ENCODE results near the gene POGZ. TPM values are rescaled to one million over a fixed set of nuclear protein-coding genes. Genes with fewer than 3 reads are reported as not detected.

Gene POGZ
- total RNA-seq, 1 experiment from 2014 or later, result 102 TPM

DNA sequence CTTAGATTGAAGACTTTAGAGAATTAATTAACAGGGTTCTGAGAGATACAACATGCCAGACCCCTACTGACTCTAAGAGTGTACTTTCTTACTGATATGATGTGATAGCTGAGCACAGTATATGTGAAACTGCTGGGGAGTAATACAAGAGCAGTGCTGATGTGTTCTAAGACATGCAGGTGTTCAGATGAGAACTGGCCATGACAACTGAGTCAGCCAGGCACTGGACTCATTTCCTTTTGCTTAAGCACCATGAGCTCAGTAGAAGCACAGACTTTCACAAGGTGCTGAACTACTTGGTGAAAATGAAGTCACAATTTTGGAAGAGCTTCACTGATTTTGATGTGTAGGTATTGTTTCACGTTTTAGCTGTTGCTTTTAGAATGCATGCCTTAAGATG lies 15.9 kb upstream of the POGZ start:
- Histone ChIP-seq H4K91ac (ENCODE audit: insufficient read length, low read depth, low read length) (no peak overlapping the region), H2AFZ (ENCODE audit: low read length) (no peak overlapping the region), H4K20me1 (ENCODE audit: control insufficient read depth, insufficient read depth, insufficient read length) (no peaks in the 10 kb centered on the region), H3K79me1 (ENCODE audit: insufficient read depth, low read depth, low read length, poor library complexity, severe bottlenecking) (no peaks in the 10 kb centered on the region), H3K23me2 (ENCODE audit: insufficient read length, low read depth, low read length, poor library complexity, severe bottlenecking) (peaks cover 3% of the 10 kb centered on the region), H2AK5ac (ENCODE audit: insufficient read length, low read length) (no peak overlapping the region), H3K27ac (ENCODE audit: insufficient read length, low read depth, low read length) (no peak overlapping the region), H2BK5ac (ENCODE audit: insufficient read length, low read length) (no peak overlapping the region), H3K14ac (ENCODE audit: insufficient read depth, low read length) (no peak overlapping the region), H3K79me2 (ENCODE audit: insufficient read depth, low read length) (no peaks in the 10 kb centered on the region), H3K4ac (ENCODE audit: low read depth, low read length) (no peak overlapping the region), H2BK15ac (ENCODE audit: low read depth, low read length) (no peak overlapping the region), H3K23ac (ENCODE audit: insufficient read length, low read depth, low read length) (no peak overlapping the region), H3K4me2 (ENCODE audit: insufficient read depth, insufficient read length, low read length) (no peak overlapping the region), H3K27me3 (ENCODE audit: insufficient read depth, low read length) (no peaks in the 10 kb centered on the region), H2BK20ac (ENCODE audit: low read depth, low read length, poor library complexity, severe bottlenecking) (no peak overlapping the region), H3K4me1 (ENCODE audit: insufficient read depth, low read length) (no peaks in the 10 kb centered on the region), H4K8ac (replicated peaks; ENCODE audit: insufficient read length, low read depth, low read length) (no peak overlapping the region), H2BK120ac (ENCODE audit: low read depth, low read length, poor library complexity, severe bottlenecking) (no peak overlapping the region), H3K9me3 (ENCODE audit: control insufficient read depth, low read depth, low read length) (no peaks in the 10 kb centered on the region), H3T11ph (ENCODE audit: low read length) (no peak overlapping the region), H2BK12ac (ENCODE audit: insufficient read length, low read depth, low read length) (no peak overlapping the region), H3K56ac (ENCODE audit: insufficient read length, low read depth, low read length) (no peak overlapping the region), H4K5ac (ENCODE audit: insufficient read length, low read depth, low read length) (no peak overlapping the region), H3K9ac (ENCODE audit: extremely low read depth, insufficient read length, low read length) (no peak overlapping the region), H3K18ac (ENCODE audit: insufficient read length, low read depth, low read length) (no peak overlapping the region)
- Mint-ChIP-seq H3K36me3 (ENCODE audit: insufficient read depth in 1 of 3, low read depth in 3 of 3) (no peaks in the 10 kb centered on the region), H3K4me3 (no peak overlapping the region), H3K27me3 (ENCODE audit: low read depth) (peaks cover 8% of the 10 kb centered on the region), H3K4me1 (peaks cover 0 to 11% of the 10 kb centered on the region in 2 experiments; a peak in 3 of 4 replicates), H3K27ac (no peak overlapping the region), H3K9me3 (no peaks in the 10 kb centered on the region)
- no peak for DNase-seq
- TF ChIP-seq, protein P1, sequence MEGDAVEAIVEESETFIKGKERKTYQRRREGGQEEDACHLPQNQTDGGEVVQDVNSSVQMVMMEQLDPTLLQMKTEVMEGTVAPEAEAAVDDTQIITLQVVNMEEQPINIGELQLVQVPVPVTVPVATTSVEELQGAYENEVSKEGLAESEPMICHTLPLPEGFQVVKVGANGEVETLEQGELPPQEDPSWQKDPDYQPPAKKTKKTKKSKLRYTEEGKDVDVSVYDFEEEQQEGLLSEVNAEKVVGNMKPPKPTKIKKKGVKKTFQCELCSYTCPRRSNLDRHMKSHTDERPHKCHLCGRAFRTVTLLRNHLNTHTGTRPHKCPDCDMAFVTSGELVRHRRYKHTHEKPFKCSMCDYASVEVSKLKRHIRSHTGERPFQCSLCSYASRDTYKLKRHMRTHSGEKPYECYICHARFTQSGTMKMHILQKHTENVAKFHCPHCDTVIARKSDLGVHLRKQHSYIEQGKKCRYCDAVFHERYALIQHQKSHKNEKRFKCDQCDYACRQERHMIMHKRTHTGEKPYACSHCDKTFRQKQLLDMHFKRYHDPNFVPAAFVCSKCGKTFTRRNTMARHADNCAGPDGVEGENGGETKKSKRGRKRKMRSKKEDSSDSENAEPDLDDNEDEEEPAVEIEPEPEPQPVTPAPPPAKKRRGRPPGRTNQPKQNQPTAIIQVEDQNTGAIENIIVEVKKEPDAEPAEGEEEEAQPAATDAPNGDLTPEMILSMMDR (conservative IDR thresholded peaks at IDR 0.05), result no peak
- no CpG with 5 or more reads among the region's 1 CpG for WGBS (ENCODE audit: extremely low coverage, insufficient read length, low lambda C conversion rate)

Measured in H9 (cell line).